IMR-90 (cell line): ENCODE measurements around the gene SNX11. TPM values are rescaled to one million over a fixed set of nuclear protein-coding genes. Genes with fewer than 3 reads are reported as not detected.

ENCODE experiments used
- ATAC-seq: fragments of 200-7000 bp; cut with Tn5 transposase; 2 replicates; pipeline ENCODE4 v1.9.1; 2020; ENCODE audit warnings: low read depth, mild to moderate bottlenecking, moderate library complexity
- BruUV-seq: library from RNA; stranded (reverse); fragments of 400-500 nt; replicated peaks from 2 replicates; lab custom pipeline; 2021; lab: Mats Ljungman, UMichigan
- CTCF ChIA-PET: fragments of 300-600 bp; formaldehyde crosslinking; extraction: SDS; loops from one replicate; lab custom pipeline; 2021; ENCODE audit warnings: antibody characterized with exemption; lab: Yijun Ruan, JAX
- POLR2A ChIA-PET: fragments of 300-600 bp; sonication (Branson Sonifier 250); formaldehyde crosslinking; loops from one replicate; lab custom pipeline; 2022; ENCODE audit warnings: antibody characterized with exemption; ENCODE audit not compliant: unreplicated experiment; lab: Charles Lee
- DNase-seq: peaks from one replicate; pipeline ENCODE4 v3.0.0; 2013
- H2AFZ ChIP-seq: replicated peaks from 2 replicates; pipeline ENCODE3; 2013; ENCODE audit warnings: low read length, mild to moderate bottlenecking; ENCODE audit not compliant: poor library complexity
- H2AK5ac ChIP-seq: 2 replicates; pipeline ENCODE4 v1.6.1; 2013; ENCODE audit warnings: low read depth, low read length, inconsistent platforms
- H2AK9ac ChIP-seq: replicated peaks from 2 replicates; pipeline ENCODE3; 2013; ENCODE audit warnings: mild to moderate bottlenecking, low read depth, low read length, moderate library complexity; ENCODE audit not compliant: poor library complexity
- H2BK120ac ChIP-seq: 2 replicates; pipeline ENCODE4 v1.6.1; 2013; ENCODE audit warnings: low read depth, low read length, inconsistent platforms
- H2BK15ac ChIP-seq: 3 replicates; pipeline ENCODE4 v1.6.1; 2013; ENCODE audit warnings: low read depth, low read length, inconsistent platforms
- H2BK20ac ChIP-seq: 2 replicates; pipeline ENCODE4 v1.6.1; 2013; ENCODE audit warnings: low read depth, mild to moderate bottlenecking, inconsistent platforms, low read length, moderate library complexity
- H2BK5ac ChIP-seq: 2 replicates; pipeline ENCODE4 v1.6.1; 2013; ENCODE audit warnings: mild to moderate bottlenecking, low read depth, low read length, inconsistent platforms; ENCODE audit not compliant: poor library complexity, severe bottlenecking
- H3K14ac ChIP-seq: replicated peaks from 2 replicates; pipeline ENCODE4 v1.6.1; 2013; ENCODE audit warnings: low read depth, low read length, inconsistent platforms
- H3K18ac ChIP-seq: 2 replicates; pipeline ENCODE4 v1.6.1; 2013; ENCODE audit warnings: low read depth, low read length, control low read depth
- H3K23ac ChIP-seq: 2 replicates; pipeline ENCODE4 v1.6.1; 2013; ENCODE audit warnings: low read depth, low read length, inconsistent platforms
- H3K27ac ChIP-seq: 2 replicates; pipeline ENCODE4 v1.5.1; 2013; ENCODE audit warnings: mild to moderate bottlenecking, control low read depth, low read length; ENCODE audit not compliant: insufficient read depth
- H3K27me3 ChIP-seq: 2 replicates; pipeline ENCODE4 v1.6.1; 2013; ENCODE audit warnings: low read length; ENCODE audit not compliant: control insufficient read depth, insufficient read depth
- H3K36me3 ChIP-seq: 2 replicates; pipeline ENCODE4 v1.6.1; 2013; ENCODE audit warnings: low read length, mixed read lengths; ENCODE audit not compliant: control insufficient read depth, insufficient read depth
- H3K4ac ChIP-seq: 2 replicates; pipeline ENCODE4 v1.6.1; 2013; ENCODE audit warnings: low read depth, low read length, inconsistent platforms
- H3K4me1 ChIP-seq: 2 replicates; pipeline ENCODE4 v1.6.1; 2013; ENCODE audit warnings: low read length, mixed read lengths; ENCODE audit not compliant: control insufficient read depth, insufficient read depth
- H3K4me2 ChIP-seq: 2 replicates; pipeline ENCODE4 v1.6.1; 2013; ENCODE audit warnings: low read depth, mild to moderate bottlenecking, control low read depth, low read length, moderate library complexity
- H3K4me3 ChIP-seq: 2 replicates; pipeline ENCODE4 v1.5.1; 2013; ENCODE audit warnings: low read depth, mild to moderate bottlenecking, control low read depth, low read length, moderate library complexity; ENCODE audit not compliant: insufficient read depth
- H3K56ac ChIP-seq: 2 replicates; pipeline ENCODE4 v1.6.1; 2013; ENCODE audit warnings: low read length, inconsistent platforms; ENCODE audit not compliant: insufficient read depth; ENCODE audit errors: extremely low read depth
- H3K79me1 ChIP-seq, 2 experiments: 2 replicates each; pipeline ENCODE4 v1.6.1; 2013; ENCODE audit warnings: low read length in 2 of 2, inconsistent platforms in 1 of 2, low read depth in 1 of 2
- H3K9ac ChIP-seq: 2 replicates; pipeline ENCODE4 v1.6.1; 2013; ENCODE audit warnings: low read depth, low read length, control low read depth
- H3K9me1 ChIP-seq: 2 replicates; pipeline ENCODE4 v1.6.1; 2013; ENCODE audit warnings: low read length, inconsistent platforms; ENCODE audit not compliant: insufficient read depth
- H3K9me3 ChIP-seq: 2 replicates; pipeline ENCODE4 v1.6.1; 2013; ENCODE audit warnings: low read length; ENCODE audit not compliant: control insufficient read depth, insufficient read depth
- H4K20me1 ChIP-seq: 2 replicates; pipeline ENCODE4 v1.6.1; 2013; ENCODE audit warnings: low read length, inconsistent platforms; ENCODE audit not compliant: insufficient read depth
- H4K5ac ChIP-seq: 2 replicates; pipeline ENCODE4 v1.6.1; 2013; ENCODE audit warnings: mild to moderate bottlenecking, low read depth, low read length, control low read depth
- H4K8ac ChIP-seq, 2 experiments: 2 replicates each; pipeline ENCODE4 v1.6.1; 2013; ENCODE audit warnings: low read depth in 2 of 2, low read length in 2 of 2, control low read depth in 1 of 2, inconsistent platforms in 1 of 2
- H4K91ac ChIP-seq: 2 replicates; pipeline ENCODE4 v1.6.1; 2013; ENCODE audit warnings: low read depth, low read length, inconsistent platforms; ENCODE audit not compliant: insufficient read depth
- BHLHE40 ChIP-seq: fragments of 150-350 bp; IDR thresholded peaks from 2 replicates; pipeline ENCODE4 v1.6.1; 2016; ENCODE audit warnings: mild to moderate bottlenecking, low read depth, low read length
- CHD1 ChIP-seq: IDR thresholded peaks from 2 replicates; pipeline ENCODE4 v1.6.1; 2012; ENCODE audit warnings: low read depth, low read length, improper control_type of control experiment
- ELK1 ChIP-seq: fragments of 150-350 bp; IDR thresholded peaks from 2 replicates; pipeline ENCODE4 v1.6.1; 2016; ENCODE audit warnings: low read depth, mild to moderate bottlenecking, low read length, moderate library complexity, borderline replicate concordance
- FOS ChIP-seq: fragments of 150-350 bp; IDR thresholded peaks from 2 replicates; pipeline ENCODE4 v1.6.1; 2016; ENCODE audit warnings: low read depth, low read length
- MAFK ChIP-seq: IDR thresholded peaks from 2 replicates; pipeline ENCODE4 v1.6.1; 2012; ENCODE audit warnings: low read depth, low read length, improper control_type of control experiment
- MAZ ChIP-seq: IDR thresholded peaks from 2 replicates; pipeline ENCODE4 v1.6.1; 2012; ENCODE audit warnings: low read depth, mild to moderate bottlenecking, low read length, improper control_type of control experiment, moderate library complexity, borderline replicate concordance
- MXI1 ChIP-seq: IDR thresholded peaks from 2 replicates; pipeline ENCODE4 v1.6.1; 2012; ENCODE audit warnings: low read depth, mild to moderate bottlenecking, low read length, moderate library complexity, borderline replicate concordance
- NFE2L2 ChIP-seq: fragments of 150-350 bp; IDR thresholded peaks from 2 replicates; pipeline ENCODE4 v1.6.1; 2016; ENCODE audit warnings: low read depth, mild to moderate bottlenecking, low read length
- POLR2A ChIP-seq: IDR thresholded peaks from 2 replicates; pipeline ENCODE4 v1.6.1; 2012; ENCODE audit warnings: mild to moderate bottlenecking, low read depth, low read length
- RAD21 ChIP-seq: IDR thresholded peaks from 2 replicates; pipeline ENCODE4 v1.6.1; 2012; ENCODE audit warnings: low read length, improper control_type of control experiment
- RCOR1 ChIP-seq: IDR thresholded peaks from 2 replicates; pipeline ENCODE4 v1.6.1; 2012; ENCODE audit warnings: mild to moderate bottlenecking, low read length, improper control_type of control experiment; ENCODE audit not compliant: insufficient replicate concordance
- RFX5 ChIP-seq: IDR thresholded peaks from 2 replicates; pipeline ENCODE4 v1.8.0; 2012; ENCODE audit warnings: low read depth, mild to moderate bottlenecking, low read length, moderate library complexity
- USF2 ChIP-seq: fragments of 150-350 bp; IDR thresholded peaks from 2 replicates; pipeline ENCODE4 v1.6.1; 2017; ENCODE audit warnings: mild to moderate bottlenecking, antibody characterized with exemption, low read length, low read depth
- WGBS, 2 experiments: methylation state at CpG; one replicate each; pipeline versions ENCODE4 v1.1.5 to v1.1.7; 2013; ENCODE audit warnings: missing lambda C conversion rate in 2 of 2; ENCODE audit not compliant: insufficient read length in 1 of 2; ENCODE audit errors: extremely low coverage in 2 of 2; 5-methylcytosine and 5-hydroxymethylcytosine counted together
- dilution Hi-C: fragments of 300-500 bp; cut with HindIII; formaldehyde crosslinking; loops from one replicate; pipeline ENCODE4 v1.14.3; 2018; ENCODE audit warnings: low sequenced_read_pairs; ENCODE audit not compliant: unreplicated experiment
- in situ Hi-C: fragments of 300-500 bp; cut with MboI; formaldehyde crosslinking; loops from 3 replicates; pipeline ENCODE4 v1.14.3; 2019; ENCODE audit warnings: low sequenced_read_pairs, inconsistent platforms, mixed read lengths
- intact Hi-C: fragments of 100-400 bp; cut with micrococcal nuclease; formaldehyde crosslinking; loops from 2 replicates; pipeline ENCODE4 v1.10.0; 2022
- polyA plus RNA-seq, 3 experiments: library from polyadenylated mRNA; depleted of rRNA; stranded (reverse); fragments of >200 nt; gene quantifications; 2 replicates each; pipeline ENCODE4 v1.2.3, GENCODE V29; 2012; ENCODE audit warnings: low replicate concordance in 1 of 3
- total RNA-seq: library from RNA; depleted of rRNA; stranded (reverse); fragments of >200 nt; gene quantifications from 2 replicates; pipeline ENCODE4 v1.2.3, GENCODE V29; 2012

The SNX11 gene
- total and polyA plus RNA-seq, 2 of the 4 experiments (the other 2 are of a cell fraction), result 14.7 to 16.9 TPM

- Histone ChIP-seq H3K56ac (no peak overlapping the region), H2AK5ac (no peak overlapping the region), H3K4me2 (no peak overlapping the region), H2AK9ac (no peak overlapping the region), H3K9ac (no peak overlapping the region), H2BK5ac (no peak overlapping the region), H4K8ac (no peak overlapping the region), H3K36me3 (peaks cover 39% of the 10 kb centered on the region), H3K23ac (no peak overlapping the region), H3K14ac (no peak overlapping the region), H3K4me3 (no peak overlapping the region), H3K4me1 (peaks cover 4% of the 10 kb centered on the region), H4K20me1 (peaks cover 10% of the 10 kb centered on the region), H3K79me1 (peaks cover 16 to 64% of the 10 kb centered on the region in 2 experiments; a peak in 3 of 4 replicates), H3K9me1 (peaks cover 3% of the 10 kb centered on the region), H2BK20ac (no peak overlapping the region), H2BK15ac (no peak overlapping the region), H3K18ac (no peak overlapping the region), H4K5ac (no peak overlapping the region), H4K91ac (no peak overlapping the region), H3K27ac (no peak overlapping the region), H3K4ac (no peak overlapping the region), H2AFZ (no peak overlapping the region), H3K9me3 (no peaks in the 10 kb centered on the region), H2BK120ac (no peak overlapping the region), H3K27me3 (no peaks in the 10 kb centered on the region)
- no CpG with 5 or more reads among the region's 3 CpGs for WGBS, 2 experiments
- POLR2A ChIA-PET, result no interaction called here
- no peak for DNase-seq
- intact Hi-C loops (no loop called here), in situ Hi-C loops (loop anchor here (5.0 kb wide), 1 partner anchor 32 kb away; no protein-coding TSS in a partner anchor), dilution Hi-C loops (no loop called here)
- BruUV-seq, result no TSS peak
- ATAC-seq, result no peak
- TF ChIP-seq RFX5, result no peak
- TF ChIP-seq FOS, result no peak
- TF ChIP-seq ELK1, result no peak
- TF ChIP-seq MAZ, result no peak
- TF ChIP-seq POLR2A, result no peak
- no peak for TF ChIP-seq MXI1
- no peak for TF ChIP-seq MAFK
- TF ChIP-seq CHD1, result no peak
- no peak for TF ChIP-seq NFE2L2
- no peak for TF ChIP-seq BHLHE40
- TF ChIP-seq RAD21, result no peak
- no peak for TF ChIP-seq RCOR1
- TF ChIP-seq USF2, result no peak
- CTCF ChIA-PET, result no interaction called here
Observed at GRCh38 chr17:48064638-48065037, 42.9 kb upstream of the SNX11 start.
